ENCODE measurements around the gene RETREG1.

DNA sequence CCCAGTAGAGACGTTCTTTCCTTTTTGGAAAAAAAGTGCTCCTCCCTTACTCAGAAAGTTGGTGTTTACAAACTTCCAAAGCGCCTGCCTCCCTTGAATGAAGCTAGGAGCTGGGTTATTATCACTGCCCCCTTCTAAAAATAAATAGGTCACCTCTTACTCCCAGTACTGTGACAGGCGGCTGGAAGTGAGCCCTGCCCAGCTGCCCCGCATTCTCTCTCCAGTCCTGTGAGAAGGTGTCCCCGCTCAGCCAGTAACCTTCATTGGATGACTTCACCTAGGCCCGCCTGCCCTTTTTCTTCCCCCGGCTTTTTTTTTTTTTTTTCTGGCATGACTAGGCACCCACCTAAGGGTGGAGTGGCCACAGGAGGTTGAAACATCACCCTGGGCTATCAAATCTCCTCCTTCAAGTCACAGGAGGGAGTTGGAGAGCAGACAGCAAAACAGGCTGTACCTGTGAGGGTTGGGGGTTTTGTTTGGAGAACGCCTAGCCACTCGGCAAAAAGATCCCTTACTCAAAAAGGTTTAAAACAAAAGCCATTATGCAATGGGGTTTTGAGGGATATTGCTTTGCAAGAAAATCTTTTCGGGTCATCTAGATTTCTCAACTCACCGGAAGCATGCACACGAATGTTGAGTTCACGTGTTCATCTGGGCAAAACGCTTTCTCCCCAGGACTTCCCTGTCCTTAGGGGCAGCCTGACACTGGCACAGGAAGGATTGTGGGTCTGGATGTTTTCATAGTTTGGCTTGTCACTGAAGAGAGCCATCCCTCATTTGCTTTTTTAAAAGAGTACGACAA lies 107.9 kb downstream of the RETREG1 start:
- TF ChIP-seq, protein P1, sequence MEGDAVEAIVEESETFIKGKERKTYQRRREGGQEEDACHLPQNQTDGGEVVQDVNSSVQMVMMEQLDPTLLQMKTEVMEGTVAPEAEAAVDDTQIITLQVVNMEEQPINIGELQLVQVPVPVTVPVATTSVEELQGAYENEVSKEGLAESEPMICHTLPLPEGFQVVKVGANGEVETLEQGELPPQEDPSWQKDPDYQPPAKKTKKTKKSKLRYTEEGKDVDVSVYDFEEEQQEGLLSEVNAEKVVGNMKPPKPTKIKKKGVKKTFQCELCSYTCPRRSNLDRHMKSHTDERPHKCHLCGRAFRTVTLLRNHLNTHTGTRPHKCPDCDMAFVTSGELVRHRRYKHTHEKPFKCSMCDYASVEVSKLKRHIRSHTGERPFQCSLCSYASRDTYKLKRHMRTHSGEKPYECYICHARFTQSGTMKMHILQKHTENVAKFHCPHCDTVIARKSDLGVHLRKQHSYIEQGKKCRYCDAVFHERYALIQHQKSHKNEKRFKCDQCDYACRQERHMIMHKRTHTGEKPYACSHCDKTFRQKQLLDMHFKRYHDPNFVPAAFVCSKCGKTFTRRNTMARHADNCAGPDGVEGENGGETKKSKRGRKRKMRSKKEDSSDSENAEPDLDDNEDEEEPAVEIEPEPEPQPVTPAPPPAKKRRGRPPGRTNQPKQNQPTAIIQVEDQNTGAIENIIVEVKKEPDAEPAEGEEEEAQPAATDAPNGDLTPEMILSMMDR (conservative IDR thresholded peaks at IDR 0.05; ENCODE audit: low read depth in 2 of 2): no peak
- TF ChIP-seq EZH2 (IDR thresholded peaks at IDR 0.05; ENCODE audit: low read depth, unreplicated experiment) (no peak), POLR2AphosphoS5 (IDR thresholded peaks at IDR 0.05; ENCODE audit: low read depth) (no peak)

Data from GM23338 (cell line).